Midbrain (tissue), 1 donor: ENCODE results near the gene AHI1.
"Not testable (repeated sequence)": the region's sequence is repeated elsewhere in the genome, so short reads cannot be mapped to it uniquely, and the experiment has no call there.

ENCODE experiments used
- DNase-seq: peaks from one replicate; lab custom pipeline; 2025; lab: John Stamatoyannopoulos, UW

Gene AHI1

DNA sequence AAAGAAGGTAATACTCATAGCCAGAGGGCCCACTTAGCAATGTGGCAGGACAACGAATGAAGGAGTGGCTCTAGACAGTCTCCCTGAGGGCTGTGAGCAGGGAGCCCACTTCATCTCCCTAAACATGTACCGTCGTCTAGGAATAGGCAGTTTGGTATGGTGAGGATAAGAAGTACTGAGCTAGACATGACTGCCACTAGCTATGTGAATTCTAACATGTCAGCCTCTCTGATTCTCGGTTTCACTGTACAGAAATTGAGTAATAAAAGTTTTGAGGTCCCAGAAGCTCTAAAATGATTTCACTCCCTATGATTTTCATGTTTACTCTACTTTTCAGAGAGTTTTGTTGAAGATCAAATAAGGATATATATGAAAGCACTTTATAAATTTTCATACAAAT lies 107.1 kb downstream of the AHI1 start:
- DNase-seq: no peak

GRCh38 chr6:135385299-135385698 lies 112.2 kb downstream of the AHI1 start:
- DNase-seq: no peak

GRCh38 chr6:135383766-135384165 lies 113.8 kb downstream of the AHI1 start:
- no peak for DNase-seq

GRCh38 chr6:135383301-135383700 lies 114.2 kb downstream of the AHI1 start:
- DNase-seq: no peak

- no peak for DNase-seq
These were observed 115.3 kb downstream of the AHI1 start for GRCh38 chr6:135382182-135382628.

- no peak for DNase-seq
These were observed 116.7 kb downstream of the AHI1 start for GRCh38 chr6:135380793-135381192.

DNA sequence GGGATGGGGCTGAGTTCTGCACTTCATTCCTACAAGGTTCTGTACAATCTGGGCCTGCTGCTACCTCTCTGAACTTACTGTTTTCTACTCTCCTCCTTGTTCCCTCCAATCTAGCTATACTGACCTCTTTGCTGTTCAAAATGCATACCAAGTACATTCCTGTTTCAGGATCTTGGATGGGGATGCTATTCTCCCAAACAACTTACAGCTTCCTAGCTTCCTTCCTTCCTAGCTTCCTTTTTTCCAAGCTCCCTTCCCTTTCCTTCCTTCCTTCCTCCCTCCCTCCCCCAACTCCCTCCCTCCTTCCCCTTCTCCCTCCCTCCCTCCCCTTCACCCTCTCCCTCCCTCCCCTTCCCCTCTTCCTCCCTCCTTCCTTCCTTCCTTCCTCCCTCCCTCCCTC lies 117.9 kb downstream of the AHI1 start:
- no peak for DNase-seq

DNA sequence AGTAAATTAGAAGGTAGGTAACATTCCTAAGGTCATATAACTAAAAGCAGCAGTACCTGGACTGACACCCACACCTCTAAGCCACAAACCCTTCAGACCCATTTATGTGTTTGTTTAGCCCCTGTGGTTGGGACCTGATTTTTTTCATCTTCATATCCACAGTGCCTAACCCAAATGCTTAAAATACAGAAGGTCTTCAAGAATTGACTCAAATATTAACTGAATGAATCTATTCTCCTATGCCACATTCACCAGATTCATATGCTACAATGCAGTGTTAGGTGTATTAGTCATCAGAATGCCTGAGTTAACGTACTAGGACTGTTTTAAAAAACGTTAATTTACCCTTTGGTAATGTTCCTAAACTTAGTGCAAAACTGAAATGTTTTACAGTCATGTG lies 124.8 kb downstream of the AHI1 start:
- no peak for DNase-seq

GRCh38 chr6:135363622-135364021 lies 133.9 kb downstream of the AHI1 start:
- not testable (repeated sequence) for DNase-seq

GRCh38 chr6:135362124-135362523 lies 135.4 kb downstream of the AHI1 start:
- DNase-seq: no peak

DNA sequence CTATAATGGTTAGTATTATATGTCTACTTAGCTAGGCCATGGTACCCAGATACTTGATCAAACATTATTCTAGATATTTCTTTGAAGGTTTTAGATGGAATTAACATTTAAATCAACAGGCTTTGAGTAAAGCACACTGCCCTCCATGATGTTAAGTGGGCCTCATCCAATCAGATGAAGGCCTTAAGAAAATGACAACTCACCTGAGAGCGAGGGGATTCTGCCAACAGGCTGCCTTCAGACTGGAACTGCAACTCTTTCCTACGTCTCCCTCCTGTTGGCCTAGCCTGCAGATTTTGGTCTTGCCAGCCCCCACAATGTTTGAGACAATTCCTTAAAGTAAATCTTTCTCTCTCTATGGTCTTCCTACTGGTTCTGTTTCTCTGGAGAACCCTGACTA lies 137.3 kb downstream of the AHI1 start:
- DNase-seq: no peak

DNA sequence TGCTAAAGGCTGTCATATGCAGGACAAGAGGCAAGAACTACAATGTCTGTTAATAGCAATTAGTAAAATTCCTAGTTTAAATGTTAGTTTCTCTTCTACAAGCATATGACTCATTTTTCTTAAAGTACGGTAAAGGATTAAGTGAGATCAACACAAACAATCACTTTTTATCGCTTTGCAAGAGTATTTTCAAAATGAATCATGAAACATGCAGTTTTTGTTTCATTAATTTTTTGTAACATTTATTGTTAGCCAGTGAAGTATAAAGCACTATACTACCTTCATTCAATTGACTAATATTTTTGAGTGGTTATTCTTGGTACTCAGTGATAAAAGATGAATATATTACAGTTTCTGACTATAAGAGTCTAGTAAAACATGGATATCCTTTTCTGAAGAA lies 138.6 kb downstream of the AHI1 start:
- no peak for DNase-seq

GRCh38 chr6:135358251-135358821 lies 139.2 kb downstream of the AHI1 start:
- no peak for DNase-seq

- no peak for DNase-seq
These were observed 143.1 kb downstream of the AHI1 start for GRCh38 chr6:135354407-135354806.

DNA sequence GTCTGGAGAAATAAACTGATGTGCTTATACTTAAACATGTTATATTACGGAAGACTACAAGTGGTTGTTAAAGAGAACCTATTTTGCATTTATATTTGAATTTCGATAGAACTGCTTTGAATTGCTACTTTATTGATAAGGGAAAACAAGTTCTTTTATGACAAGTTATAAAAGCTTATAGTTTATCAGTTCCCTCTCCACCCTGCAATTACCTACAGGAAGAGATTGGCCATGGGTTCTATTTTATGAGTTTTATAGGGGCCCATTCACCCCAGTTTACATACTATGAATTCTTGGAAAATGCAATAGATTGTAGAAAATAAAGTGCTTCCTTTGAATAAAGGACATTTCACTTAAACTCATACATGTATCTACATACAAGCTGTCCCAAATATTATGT lies 144.4 kb downstream of the AHI1 start:
- DNase-seq: no peak

- no peak for DNase-seq
These were observed 145.9 kb downstream of the AHI1 start for GRCh38 chr6:135351635-135352034.

DNA sequence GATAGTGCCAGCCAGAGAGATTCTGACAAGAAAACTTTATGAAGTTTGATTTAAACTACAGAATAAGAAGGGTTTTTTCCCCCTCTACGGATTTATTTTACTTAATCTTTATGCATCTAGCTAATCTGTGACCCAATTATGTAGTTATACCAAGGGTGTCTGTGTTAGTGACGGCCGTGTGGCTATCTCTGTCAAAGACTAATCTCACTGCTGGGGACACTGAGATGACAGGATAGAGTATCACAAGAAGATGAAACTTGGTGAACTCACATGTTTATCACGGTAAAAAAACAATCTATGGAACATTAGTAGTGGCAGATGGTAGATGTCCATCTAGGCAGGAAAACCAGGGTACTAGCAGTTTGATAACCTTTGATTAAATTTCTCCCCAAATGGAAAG lies 149.7 kb downstream of the AHI1 start:
- DNase-seq: no peak

- no peak for DNase-seq
These were observed 150.8 kb downstream of the AHI1 start for GRCh38 chr6:135346747-135347146.

GRCh38 chr6:135344526-135344925 lies 153.0 kb downstream of the AHI1 start:
- no peak for DNase-seq

GRCh38 chr6:135339920-135340319 lies 157.6 kb downstream of the AHI1 start:
- DNase-seq: not testable (repeated sequence)

DNA sequence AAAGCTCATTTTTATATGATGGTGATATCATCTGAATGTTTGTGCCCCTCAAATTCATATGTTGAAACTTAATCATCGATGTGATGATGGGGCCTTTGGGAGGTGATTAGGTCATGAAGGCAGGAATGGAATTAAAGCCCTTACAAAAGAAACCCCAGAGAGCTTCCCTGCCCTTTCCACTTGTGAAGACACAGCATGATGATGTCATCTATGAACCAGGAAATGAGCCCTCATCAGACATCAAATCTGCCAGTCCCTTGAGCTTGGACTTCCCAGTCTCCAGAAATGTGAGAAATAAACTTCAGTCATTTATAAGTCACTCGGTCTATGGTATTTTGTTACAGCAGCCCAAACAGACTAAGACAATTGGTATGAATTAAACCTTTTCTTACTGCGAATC lies 163.4 kb downstream of the AHI1 start:
- no peak for DNase-seq

DNA sequence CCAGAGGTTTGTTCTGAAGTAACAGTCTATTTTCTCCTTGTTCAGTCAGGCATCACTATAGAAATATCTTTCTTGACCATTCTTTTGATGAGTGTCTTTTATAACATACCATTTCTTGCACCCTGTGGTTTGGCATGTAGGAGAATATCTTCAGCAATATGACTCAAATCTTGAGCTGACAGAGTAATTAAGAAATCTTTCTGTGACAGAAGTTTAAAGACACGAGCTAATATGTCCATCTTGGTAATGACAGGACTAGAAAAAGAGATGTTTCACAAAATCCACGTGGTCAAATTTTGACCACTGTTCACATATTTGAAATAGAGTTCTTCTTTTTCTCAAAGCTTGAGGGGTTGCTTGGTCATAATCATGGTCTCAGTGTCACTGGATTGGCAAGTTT lies 166.5 kb downstream of the AHI1 start:
- no peak for DNase-seq

DNA sequence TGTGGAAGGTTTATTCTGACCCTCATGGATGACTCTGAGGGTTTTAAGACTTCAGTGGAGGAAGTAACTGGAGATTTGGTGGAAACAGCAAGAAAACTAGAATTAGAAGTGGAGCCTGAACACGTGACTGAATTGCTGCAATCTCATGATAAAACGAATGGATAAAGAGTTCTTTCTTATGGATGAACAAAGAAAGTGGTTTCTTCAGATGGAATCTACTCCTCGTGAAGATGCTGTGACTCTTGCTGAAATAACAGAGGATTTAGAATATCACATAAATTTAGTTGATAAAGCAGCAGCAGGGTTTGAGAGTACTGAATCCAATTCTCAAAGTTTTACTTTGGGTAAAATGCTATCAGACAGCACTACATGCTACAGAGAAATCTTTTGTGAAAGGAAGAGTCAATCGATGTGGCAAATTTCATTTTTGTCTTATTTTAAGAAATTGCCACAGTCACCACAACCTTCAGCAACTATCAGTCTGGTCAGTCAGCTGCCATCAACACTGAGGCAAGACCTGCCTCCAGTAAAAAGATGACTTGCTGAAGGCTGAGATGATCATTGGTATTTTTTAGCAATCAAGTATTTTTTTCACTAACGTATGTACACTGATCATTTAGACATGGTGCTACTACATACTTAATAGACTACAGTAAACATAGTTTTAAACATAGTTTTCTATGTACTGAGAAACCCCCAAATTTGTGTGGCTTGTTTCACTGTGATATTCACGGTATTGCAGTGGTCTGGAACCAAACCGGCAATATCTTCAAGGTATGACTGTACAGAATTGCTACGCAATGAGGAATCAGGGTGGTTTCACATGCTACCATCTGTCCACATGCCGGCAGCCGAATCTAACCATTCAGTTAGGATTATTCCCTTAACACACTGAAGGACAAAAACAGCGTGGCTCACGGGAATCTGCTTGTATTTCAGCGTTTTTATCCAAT lies 167.4 kb downstream of the AHI1 start:
- DNase-seq: no peak
